Keratinocyte (primary cell): Measurements from ENCODE around the gene RCAN3. TPM values are rescaled to one million over a fixed set of nuclear protein-coding genes. Genes with fewer than 3 reads are reported as not detected.

Source experiments
- DNase-seq: peaks from one replicate; pipeline ENCODE4 v3.0.0-alpha.2; 2011; ENCODE audit warnings: low read depth, missing footprints, low spot score
- FAIRE-seq: peaks from 2 replicates; lab custom pipeline; 2011; peaks lifted over from hg19 to GRCh38; lab: Jason Lieb, UNC
- H2AFZ ChIP-seq: 2 replicates; pipeline ENCODE4 v1.6.0; 2012; ENCODE audit warnings: low read length, control low read depth, inconsistent platforms; ENCODE audit not compliant: control insufficient read depth
- H3K27ac ChIP-seq: 2 replicates; pipeline ENCODE4 v1.5.1; 2011; ENCODE audit warnings: low read length; ENCODE audit not compliant: control insufficient read depth, insufficient read depth
- H3K27me3 ChIP-seq: 3 replicates; pipeline ENCODE4 v1.6.0; 2011; ENCODE audit warnings: low read length; ENCODE audit not compliant: control insufficient read depth, insufficient read depth; ENCODE audit errors: extremely low read depth
- H3K36me3 ChIP-seq, 2 experiments: 2 replicates in 1 of 2; 3 replicates in 1 of 2; pipeline ENCODE4 v1.5.1; 2011; ENCODE audit warnings: low read length in 2 of 2, mild to moderate bottlenecking in 1 of 2; ENCODE audit not compliant: control insufficient read depth in 2 of 2, insufficient read depth in 2 of 2; ENCODE audit errors: extremely low read depth in 1 of 2
- H3K4me1 ChIP-seq: 3 replicates; pipeline ENCODE4 v1.5.1; 2011; ENCODE audit warnings: low read length; ENCODE audit not compliant: control insufficient read depth, insufficient read depth; ENCODE audit errors: extremely low read depth
- H3K4me2 ChIP-seq: 3 replicates; pipeline ENCODE4 v1.6.0; 2011; ENCODE audit warnings: low read depth, low read length; ENCODE audit not compliant: control insufficient read depth, insufficient read depth; ENCODE audit errors: extremely low read depth
- H3K4me3 ChIP-seq, 3 experiments: fragments of 200-600 bp in 1 of 3; sonication (generic) in 1 of 3; 2 replicates in 2 of 3; 3 replicates in 1 of 3; pipeline ENCODE4 v1.5.1; 2011 to 2016; ENCODE audit warnings: low read length in 3 of 3, mild to moderate bottlenecking in 3 of 3, control low read depth in 2 of 3, inconsistent platforms in 1 of 3, low read depth in 1 of 3, mixed read lengths in 1 of 3, mixed run types in 1 of 3, moderate library complexity in 1 of 3; ENCODE audit not compliant: control insufficient read depth in 2 of 3, insufficient read depth in 2 of 3; ENCODE audit errors: extremely low read depth in 1 of 3
- H3K79me2 ChIP-seq: 2 replicates; pipeline ENCODE4 v1.6.0; 2012; ENCODE audit warnings: low read length; ENCODE audit not compliant: control insufficient read depth, insufficient read depth
- H3K9ac ChIP-seq: 3 replicates; pipeline ENCODE4 v1.6.0; 2011; ENCODE audit warnings: low read length; ENCODE audit not compliant: control insufficient read depth, insufficient read depth; ENCODE audit errors: extremely low read depth
- H3K9me1 ChIP-seq: 3 replicates; pipeline ENCODE4 v1.6.0; 2011; ENCODE audit warnings: low read length; ENCODE audit not compliant: control insufficient read depth, insufficient read depth; ENCODE audit errors: extremely low read depth
- H3K9me3 ChIP-seq: 2 replicates; pipeline ENCODE4 v1.5.1; 2012; ENCODE audit warnings: low read depth, low read length; ENCODE audit not compliant: control insufficient read depth
- H4K20me1 ChIP-seq: 3 replicates; pipeline ENCODE4 v1.6.0; 2011; ENCODE audit warnings: low read length; ENCODE audit not compliant: control insufficient read depth, insufficient read depth; ENCODE audit errors: extremely low read depth
- EZH2 ChIP-seq: IDR thresholded peaks from one replicate; pipeline ENCODE4 v1.6.1; 2012; ENCODE audit warnings: inconsistent platforms, mild to moderate bottlenecking, low read length, moderate library complexity
- dilution Hi-C: fragments of 300-500 bp; cut with MboI; formaldehyde crosslinking; loops from one replicate; pipeline ENCODE4 v1.7.0; 2020; ENCODE audit warnings: low sequenced_read_pairs; ENCODE audit not compliant: extremely low pct_ligation_motif_present
- polyA plus RNA-seq, 5 experiments: library from polyadenylated mRNA; depleted of rRNA in 3 of 5; stranded (reverse) in 3 of 5; stranded (forward) in 1 of 5; unstranded in 1 of 5; fragments of >200 nt; gene quantifications; 1 replicate in 1 of 5; 2 replicates in 3 of 5; 3 replicates in 1 of 5; pipeline versions ENCODE4 v1.2.1 to v1.2.3, GENCODE V29; 2011 to 2012; ENCODE audit warnings: missing spikeins in 2 of 5, low read depth in 1 of 5, low replicate concordance in 1 of 5
- TF ChIP-seq, protein P1 (sequence below), 3 experiments: IDR thresholded peaks in 1 of 3; conservative IDR thresholded peaks in 1 of 3; optimal IDR thresholded peaks in 1 of 3; 2 replicates in 2 of 3; 3 replicates in 1 of 3; pipeline versions ENCODE3 to v1.5.1; 2011; ENCODE audit warnings: low read length in 3 of 3, mild to moderate bottlenecking in 3 of 3, moderate library complexity in 2 of 3, control low read depth in 1 of 3, inconsistent platforms in 1 of 3; ENCODE audit not compliant: insufficient read depth in 2 of 3; ENCODE audit errors: extremely low read depth in 1 of 3

Gene RCAN3
- polyA plus RNA-seq, 1 donor (not counting 4 experiments of a cell fraction or from before 2014, with no cell fraction given): 13.8 TPM

GRCh38 chr1:24470592-24470991 lies 32.0 kb upstream of the RCAN3 start:
- Histone ChIP-seq H2AFZ (no peak overlapping the region), H3K27ac (no peak overlapping the region), H3K27me3 (no peaks in the 10 kb centered on the region), H3K9me3 (no peaks in the 10 kb centered on the region), H3K79me2 (no peaks in the 10 kb centered on the region), H3K4me2 (no peak overlapping the region), H3K4me3 (no peak overlapping the region), H3K4me1 (no peaks in the 10 kb centered on the region), H4K20me1 (no peaks in the 10 kb centered on the region), H3K9ac (no peak overlapping the region), H3K9me1 (no peaks in the 10 kb centered on the region), H3K36me3 (peaks cover 6 to 19% of the 10 kb centered on the region in 2 experiments)
- no peak for DNase-seq
- dilution Hi-C loops: no loop called here
- FAIRE-seq: no peak
- no peak for TF ChIP-seq EZH2
- TF ChIP-seq, protein P1, sequence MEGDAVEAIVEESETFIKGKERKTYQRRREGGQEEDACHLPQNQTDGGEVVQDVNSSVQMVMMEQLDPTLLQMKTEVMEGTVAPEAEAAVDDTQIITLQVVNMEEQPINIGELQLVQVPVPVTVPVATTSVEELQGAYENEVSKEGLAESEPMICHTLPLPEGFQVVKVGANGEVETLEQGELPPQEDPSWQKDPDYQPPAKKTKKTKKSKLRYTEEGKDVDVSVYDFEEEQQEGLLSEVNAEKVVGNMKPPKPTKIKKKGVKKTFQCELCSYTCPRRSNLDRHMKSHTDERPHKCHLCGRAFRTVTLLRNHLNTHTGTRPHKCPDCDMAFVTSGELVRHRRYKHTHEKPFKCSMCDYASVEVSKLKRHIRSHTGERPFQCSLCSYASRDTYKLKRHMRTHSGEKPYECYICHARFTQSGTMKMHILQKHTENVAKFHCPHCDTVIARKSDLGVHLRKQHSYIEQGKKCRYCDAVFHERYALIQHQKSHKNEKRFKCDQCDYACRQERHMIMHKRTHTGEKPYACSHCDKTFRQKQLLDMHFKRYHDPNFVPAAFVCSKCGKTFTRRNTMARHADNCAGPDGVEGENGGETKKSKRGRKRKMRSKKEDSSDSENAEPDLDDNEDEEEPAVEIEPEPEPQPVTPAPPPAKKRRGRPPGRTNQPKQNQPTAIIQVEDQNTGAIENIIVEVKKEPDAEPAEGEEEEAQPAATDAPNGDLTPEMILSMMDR (optimal IDR thresholded peaks at IDR 0.05 in 1 of 3, IDR thresholded peaks at IDR 0.05 in 1 of 3, conservative IDR thresholded peaks at IDR 0.05 in 1 of 3; ENCODE audit: extremely low read depth in 1 of 3, insufficient read depth in 2 of 3, low read length in 3 of 3): no peak

GRCh38 chr1:24472527-24473251 lies 29.9 kb upstream of the RCAN3 start:
- Histone ChIP-seq H3K9me1 (no peaks in the 10 kb centered on the region), H3K36me3 (peaks cover 3 to 6% of the 10 kb centered on the region in 2 experiments), H4K20me1 (no peaks in the 10 kb centered on the region), H3K27ac (no peak overlapping the region), H3K4me2 (no peak overlapping the region), H3K27me3 (no peaks in the 10 kb centered on the region), H3K9ac (no peak overlapping the region), H3K4me1 (no peaks in the 10 kb centered on the region), H2AFZ (no peak overlapping the region), H3K4me3 (no peak overlapping the region), H3K9me3 (no peaks in the 10 kb centered on the region), H3K79me2 (no peaks in the 10 kb centered on the region)
- no peak for FAIRE-seq
- no peak for DNase-seq
- TF ChIP-seq, protein P1 (optimal IDR thresholded peaks at IDR 0.05 in 1 of 3, IDR thresholded peaks at IDR 0.05 in 1 of 3, conservative IDR thresholded peaks at IDR 0.05 in 1 of 3; ENCODE audit: extremely low read depth in 1 of 3, insufficient read depth in 2 of 3, low read length in 3 of 3): no peak
- no peak for TF ChIP-seq EZH2
- dilution Hi-C loops: no loop called here
